Chondrocyte (in vitro differentiated cells): Measurements from ENCODE around the gene KAZALD1. TPM values are rescaled to one million over a fixed set of nuclear protein-coding genes. Genes with fewer than 3 reads are reported as not detected.
"Not testable (repeated sequence)": the region's sequence is repeated elsewhere in the genome, so short reads cannot be mapped to it uniquely, and the experiment has no call there.

Experiments used
- DNase-seq: peaks from one replicate; pipeline ENCODE4 v3.0.0; 2021; ENCODE audit warnings: mixed read lengths, low spot score
- H3K27ac Mint-ChIP-seq: one replicate; pipeline ENCODE4 v1.8.0; 2021; ENCODE audit warnings: mild to moderate bottlenecking, moderate library complexity, mixed read lengths; ENCODE audit not compliant: unreplicated experiment
- H3K27me3 Mint-ChIP-seq: 2 replicates; pipeline ENCODE4 v1.8.0; 2021; ENCODE audit warnings: low read depth, mixed read lengths
- H3K36me3 Mint-ChIP-seq: 2 replicates; pipeline ENCODE4 v1.8.0; 2021; ENCODE audit warnings: low read depth, mixed read lengths
- H3K4me1 Mint-ChIP-seq: 2 replicates; pipeline ENCODE4 v1.8.0; 2021; ENCODE audit warnings: low read depth, mild to moderate bottlenecking, mixed read lengths
- H3K4me3 Mint-ChIP-seq: one replicate; pipeline ENCODE4 v1.8.0; 2021; ENCODE audit warnings: mild to moderate bottlenecking, moderate library complexity, mixed read lengths; ENCODE audit not compliant: unreplicated experiment
- H3K9me3 Mint-ChIP-seq: 2 replicates; pipeline ENCODE4 v1.8.0; 2021; ENCODE audit warnings: low read depth, mixed read lengths
- CTCF ChIP-seq: fragments of 200-600 bp; sonication (generic); IDR thresholded peaks from 2 replicates; pipeline ENCODE4 v1.5.0; 2021; ENCODE audit warnings: antibody characterized with exemption, mild to moderate bottlenecking, moderate library complexity
- total RNA-seq: library from RNA; stranded (reverse); gene quantifications from 3 replicates; pipeline ENCODE4 v1.2.1, GENCODE V29; 2021

Gene KAZALD1
- total RNA-seq, 1 donor from 2014 or later = 18.9 TPM

- Mint-ChIP-seq H3K4me1 (peaks cover 30% of the 10 kb centered on the region), H3K36me3 (peaks cover 2% of the 10 kb centered on the region), H3K4me3 (peak within 1 kb of the TSS; percentile 96), H3K27ac (peak within 1 kb of the TSS; percentile 98), H3K27me3 (no peaks in the 10 kb centered on the region), H3K9me3 (no peaks in the 10 kb centered on the region)
- TF ChIP-seq CTCF = peak; percentile 14
- peak; percentile 98 for DNase-seq
These were observed 30.5 kb upstream of the KAZALD1 start, which contains the start of the genes PDZD7 and SFXN3 for GRCh38 chr10:101031128-101031795. PDZD7 (minus strand) TSS chr10:101031129; CDS start chr10:101030219, 910 bp downstream. SFXN3 (plus strand) TSS chr10:101031234; CDS start chr10:101034695, 3,461 bp downstream.

GRCh38 chr10:101031796-101032636, 29.8 kb upstream of the KAZALD1 start:
- Mint-ChIP-seq H3K27me3 (no peaks in the 10 kb centered on the region), H3K36me3 (peaks cover 7% of the 10 kb centered on the region), H3K4me3 (peak overlapping the region; percentile 96)

GRCh38 chr10:101032637-101033224, 29.1 kb upstream of the KAZALD1 start:
- H3K4me3 Mint-ChIP-seq = peak overlapping the region; percentile 96
- DNase-seq = no peak
- H3K27ac Mint-ChIP-seq = peak overlapping the region; percentile 98
- H3K27me3 Mint-ChIP-seq = no peaks in the 10 kb centered on the region
- H3K36me3 Mint-ChIP-seq = peaks cover 11% of the 10 kb centered on the region
- no peak for TF ChIP-seq CTCF
- no peaks in the 10 kb centered on the region for H3K9me3 Mint-ChIP-seq
- H3K4me1 Mint-ChIP-seq = peaks cover 30% of the 10 kb centered on the region

More at GRCh38 chr10:101031796-101032636, 29.8 kb upstream of the KAZALD1 start:
- Mint-ChIP-seq H3K27ac (peak overlapping the region; percentile 98), H3K4me1 (peaks cover 30% of the 10 kb centered on the region), H3K9me3 (no peaks in the 10 kb centered on the region)
- DNase-seq = no peak
- TF ChIP-seq CTCF = no peak

- TF ChIP-seq CTCF = no peak
- peak overlapping the region; percentile 98 for H3K27ac Mint-ChIP-seq
- H3K27me3 Mint-ChIP-seq = no peaks in the 10 kb centered on the region
These were observed 28.5 kb upstream of the KAZALD1 start for GRCh38 chr10:101033276-101033675.

GRCh38 chr10:101034404-101034803, 27.4 kb upstream of the KAZALD1 start:
- not testable (repeated sequence) for H3K27ac Mint-ChIP-seq, H3K4me3 Mint-ChIP-seq, H3K27me3 Mint-ChIP-seq

More at GRCh38 chr10:101033276-101033675, 28.5 kb upstream of the KAZALD1 start:
- Mint-ChIP-seq H3K4me3 (peak overlapping the region; percentile 96), H3K36me3 (peaks cover 16% of the 10 kb centered on the region), H3K9me3 (no peaks in the 10 kb centered on the region), H3K4me1 (peaks cover 30% of the 10 kb centered on the region)
- DNase-seq = no peak

More at GRCh38 chr10:101034404-101034803, 27.4 kb upstream of the KAZALD1 start:
- Mint-ChIP-seq H3K36me3 (peaks cover 20% of the 10 kb centered on the region), H3K4me1 (peaks cover 30% of the 10 kb centered on the region)
- DNase-seq, H3K9me3 Mint-ChIP-seq: not testable (repeated sequence)
